Neural progenitor cell (in vitro differentiated cells): ENCODE measurements around the gene FAM221A. TPM values are rescaled to one million over a fixed set of nuclear protein-coding genes. Genes with fewer than 3 reads are reported as not detected.
A peak's percentile ranks its signal among the peaks of the same experiment; 100 is the strongest.
"Not testable (repeated sequence)": the region's sequence is repeated elsewhere in the genome, so short reads cannot be mapped to it uniquely, and the experiment has no call there.

ENCODE experiments used
- DNase-seq: peaks from one replicate; pipeline ENCODE4 v3.0.0-alpha.2; 2016; ENCODE audit warnings: low spot score
- H2AFZ ChIP-seq: fragments of 200-600 bp; sonication (generic); replicated peaks from 2 replicates; pipeline ENCODE4 v1.6.1; 2016; ENCODE audit warnings: antibody characterized with exemption
- H3F3A ChIP-seq: fragments of 200-600 bp; sonication (generic); 2 replicates; pipeline ENCODE4 v1.6.1; 2016; ENCODE audit warnings: antibody characterized with exemption, low read depth
- H3K27ac ChIP-seq: fragments of 200-600 bp; sonication (generic); 2 replicates; pipeline ENCODE4 v1.5.1; 2016; ENCODE audit warnings: mild to moderate bottlenecking
- H3K27me3 ChIP-seq: fragments of 200-600 bp; sonication (generic); 2 replicates; pipeline ENCODE4 v1.6.1; 2016; ENCODE audit warnings: mild to moderate bottlenecking, moderate library complexity
- H3K36me3 ChIP-seq: fragments of 200-600 bp; sonication (generic); 2 replicates; pipeline ENCODE4 v1.5.1; 2016
- H3K4me1 ChIP-seq: fragments of 200-600 bp; sonication (generic); 2 replicates; pipeline ENCODE4 v1.6.1; 2016; ENCODE audit warnings: mixed run types
- H3K4me2 ChIP-seq: fragments of 200-600 bp; sonication (generic); 2 replicates; pipeline ENCODE4 v1.6.1; 2016
- H3K4me3 ChIP-seq: fragments of 200-600 bp; sonication (generic); 2 replicates; pipeline ENCODE4 v1.5.1; 2016
- H3K79me2 ChIP-seq: fragments of 200-600 bp; sonication (generic); 2 replicates; pipeline ENCODE4 v1.6.1; 2016; ENCODE audit warnings: low read depth
- H3K9ac ChIP-seq: fragments of 200-600 bp; sonication (generic); 2 replicates; pipeline ENCODE4 v1.6.1; 2016
- H3K9me3 ChIP-seq: fragments of 200-600 bp; sonication (generic); 2 replicates; pipeline ENCODE4 v1.5.1; 2016; ENCODE audit warnings: low read depth
- H4K20me1 ChIP-seq: fragments of 200-600 bp; sonication (generic); 2 replicates; pipeline ENCODE4 v1.6.1; 2016; ENCODE audit warnings: low read depth
- H3K27ac Mint-ChIP-seq: 3 replicates; pipeline ENCODE4 v1.8.0; 2021; ENCODE audit warnings: mixed read lengths
- H3K27me3 Mint-ChIP-seq: 2 replicates; pipeline ENCODE4 v1.8.0; 2022; ENCODE audit warnings: low read depth, mild to moderate bottlenecking, inconsistent platforms, moderate library complexity, mixed read lengths; ENCODE audit not compliant: insufficient read depth
- H3K36me3 Mint-ChIP-seq: 3 replicates; pipeline ENCODE4 v1.8.0; 2021; ENCODE audit warnings: mixed read lengths
- H3K4me1 Mint-ChIP-seq: 3 replicates; pipeline ENCODE4 v1.8.0; 2021; ENCODE audit warnings: mixed read lengths
- H3K4me3 Mint-ChIP-seq: 3 replicates; pipeline ENCODE4 v1.8.0; 2021; ENCODE audit warnings: mild to moderate bottlenecking, moderate library complexity, mixed read lengths
- H3K9me3 Mint-ChIP-seq: 3 replicates; pipeline ENCODE4 v1.8.0; 2020; ENCODE audit warnings: mixed read lengths
- CTCF ChIP-seq: fragments of 200-600 bp; sonication (generic); IDR thresholded peaks from 2 replicates; pipeline ENCODE4 v1.5.1; 2017; ENCODE audit warnings: antibody characterized with exemption, mild to moderate bottlenecking
- EZH2 ChIP-seq: fragments of 200-600 bp; sonication (generic); IDR thresholded peaks from 2 replicates; pipeline ENCODE4 v1.6.1; 2017; ENCODE audit warnings: antibody characterized with exemption, mild to moderate bottlenecking, moderate library complexity
- EZH2phosphoT487 ChIP-seq: fragments of 200-600 bp; sonication (generic); IDR thresholded peaks from 2 replicates; pipeline ENCODE4 v1.6.1; 2017; ENCODE audit warnings: antibody characterized with exemption
- total RNA-seq: library from RNA; depleted of rRNA; stranded (reverse); fragments of >200 nt; gene quantifications from 2 replicates; pipeline ENCODE4 v1.2.3, GENCODE V29; 2015; ENCODE audit warnings: low replicate concordance

The FAM221A gene
- total RNA-seq, 1 donor from 2014 or later = 26.2 TPM

DNA sequence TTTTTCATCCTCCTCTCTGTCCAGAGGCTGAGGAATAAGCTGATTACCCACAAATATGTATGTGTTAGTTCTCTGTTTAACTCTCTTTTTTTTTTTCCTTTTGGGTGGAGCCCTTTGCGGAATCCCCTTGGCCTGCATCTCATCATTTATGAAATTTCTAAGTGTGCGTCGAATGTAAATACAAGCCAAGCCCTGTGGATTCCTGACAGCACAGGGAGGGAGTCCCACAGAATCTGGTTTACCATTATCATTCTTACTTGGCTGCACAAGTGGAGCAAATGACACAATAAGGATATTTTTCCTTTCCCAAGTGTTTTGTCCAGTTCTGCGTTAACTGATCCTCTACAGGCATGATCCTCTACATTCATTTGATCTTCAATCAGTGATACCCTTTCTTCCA is 41.5 kb downstream of the FAM221A start:
- Histone ChIP-seq H3K4me1 (peaks cover 14% of the 10 kb centered on the region), H3K4me3 (no peak overlapping the region), H3K27me3 (no peaks in the 10 kb centered on the region), H3K27ac (no peak overlapping the region), H3K79me2 (no peaks in the 10 kb centered on the region), H3K36me3 (no peaks in the 10 kb centered on the region), H3K9me3 (no peaks in the 10 kb centered on the region), H3K9ac (no peak overlapping the region), H4K20me1 (no peaks in the 10 kb centered on the region), H2AFZ (no peak overlapping the region), H3K4me2 (no peak overlapping the region), H3F3A (peaks cover 4% of the 10 kb centered on the region)
- peaks cover 5% of the 10 kb centered on the region for H3K27me3 Mint-ChIP-seq
- no peak overlapping the region for H3K27ac Mint-ChIP-seq
- TF ChIP-seq EZH2 (no peak), CTCF (no peak), EZH2phosphoT487 (no peak)
- no peaks in the 10 kb centered on the region for H3K36me3 Mint-ChIP-seq
- no peaks in the 10 kb centered on the region for H3K4me1 Mint-ChIP-seq
- no peak for DNase-seq
- H3K4me3 Mint-ChIP-seq = no peak overlapping the region
- no peaks in the 10 kb centered on the region for H3K9me3 Mint-ChIP-seq

DNA sequence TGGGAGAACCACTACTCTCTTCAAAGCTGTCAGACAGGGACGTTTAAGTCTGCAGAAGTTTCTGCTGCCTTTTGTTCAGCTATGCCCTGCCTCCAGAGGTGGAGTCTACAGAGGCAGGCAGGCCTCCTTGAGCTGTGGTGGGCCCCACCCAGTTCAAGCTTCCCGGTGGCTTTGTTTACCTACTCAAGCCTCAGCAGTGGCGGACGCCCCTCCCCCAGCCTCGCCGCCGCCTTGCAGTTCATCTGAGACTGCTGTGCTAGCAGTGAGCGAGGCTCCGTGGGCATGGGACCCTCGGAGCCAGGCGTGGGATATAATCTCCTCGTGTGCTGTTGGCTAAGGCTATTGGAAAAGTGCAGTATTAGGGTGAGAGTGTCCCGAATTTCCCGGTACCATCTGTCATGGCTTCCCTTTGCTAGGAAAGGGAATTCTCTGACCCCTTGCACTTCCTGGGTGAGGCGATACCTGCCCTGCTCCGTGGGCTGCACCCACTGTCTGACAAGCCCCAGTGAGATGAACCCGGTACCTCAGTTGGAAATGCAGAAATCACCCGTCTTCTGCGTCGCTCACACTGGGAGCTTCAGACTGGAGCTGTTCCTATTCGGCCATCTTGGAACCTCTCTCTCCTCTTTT is 42.7 kb downstream of the FAM221A start:
- not testable (repeated sequence) for H3K79me2 ChIP-seq, H3K4me3 Mint-ChIP-seq, H2AFZ ChIP-seq, DNase-seq, H3K4me1 Mint-ChIP-seq, H3K9ac ChIP-seq, H3K36me3 Mint-ChIP-seq, H3K27me3 ChIP-seq, H3K27ac ChIP-seq, H3K9me3 Mint-ChIP-seq, H3K27ac Mint-ChIP-seq, H3K36me3 ChIP-seq, H3K4me3 ChIP-seq, H4K20me1 ChIP-seq, H3K27me3 Mint-ChIP-seq, H3K4me2 ChIP-seq, H3F3A ChIP-seq, H3K9me3 ChIP-seq
- H3K4me1 ChIP-seq = peaks cover 14% of the 10 kb centered on the region

GRCh38 chr7:23724113-23724512 is 44.1 kb downstream of the FAM221A start:
- not testable (repeated sequence) for H2AFZ ChIP-seq, H3K9ac ChIP-seq, H3F3A ChIP-seq, H3K4me1 Mint-ChIP-seq, H3K4me3 Mint-ChIP-seq, H4K20me1 ChIP-seq, H3K79me2 ChIP-seq, H3K36me3 Mint-ChIP-seq, H3K4me3 ChIP-seq, H3K27ac ChIP-seq, H3K9me3 Mint-ChIP-seq, H3K9me3 ChIP-seq, H3K27me3 ChIP-seq, H3K27me3 Mint-ChIP-seq, H3K36me3 ChIP-seq, H3K27ac Mint-ChIP-seq
- peak; percentile 16 for DNase-seq
- peaks cover 14% of the 10 kb centered on the region for H3K4me1 ChIP-seq
- peak overlapping the region; percentile 50 for H3K4me2 ChIP-seq

GRCh38 chr7:23742051-23742450 is 62.1 kb downstream of the FAM221A start:
- no peak overlapping the region for H3K27ac Mint-ChIP-seq
- Histone ChIP-seq H3K9ac (no peak overlapping the region), H3K36me3 (peaks cover 6% of the 10 kb centered on the region), H3K4me2 (no peak overlapping the region), H3F3A (no peaks in the 10 kb centered on the region), H3K27ac (no peak overlapping the region), H3K4me3 (no peak overlapping the region), H3K27me3 (no peaks in the 10 kb centered on the region), H3K4me1 (no peaks in the 10 kb centered on the region), H2AFZ (no peak overlapping the region), H3K9me3 (peaks cover 12% of the 10 kb centered on the region), H3K79me2 (no peaks in the 10 kb centered on the region), H4K20me1 (no peaks in the 10 kb centered on the region)
- no peak overlapping the region for H3K4me3 Mint-ChIP-seq
- peaks cover 4% of the 10 kb centered on the region for H3K36me3 Mint-ChIP-seq
- H3K4me1 Mint-ChIP-seq = no peaks in the 10 kb centered on the region
- H3K9me3 Mint-ChIP-seq = peaks cover 24% of the 10 kb centered on the region
- TF ChIP-seq CTCF = no peak
- TF ChIP-seq EZH2phosphoT487 = no peak
- TF ChIP-seq EZH2 = no peak
- no peak for DNase-seq
- H3K27me3 Mint-ChIP-seq = peaks cover 3% of the 10 kb centered on the region
